IgD-negative memory B cell (primary cell): ENCODE data around the gene SALL2. TPM values are rescaled to one million over a fixed set of nuclear protein-coding genes. Genes with fewer than 3 reads are reported as not detected.

ENCODE experiments used
- H3K27ac Mint-ChIP-seq, 3 donors: one replicate each; pipeline ENCODE4 v1.8.0; 2020 to 2022; ENCODE audit warnings: mild to moderate bottlenecking in 3 of 3, mixed read lengths in 3 of 3, moderate library complexity in 1 of 3
- H3K27me3 Mint-ChIP-seq: one replicate; pipeline ENCODE4 v1.8.0; 2021; ENCODE audit warnings: mixed read lengths
- H3K36me3 Mint-ChIP-seq: one replicate; pipeline ENCODE4 v1.8.0; 2020; ENCODE audit warnings: mild to moderate bottlenecking, mixed read lengths
- H3K4me1 Mint-ChIP-seq, 3 donors: one replicate each; pipeline ENCODE4 v1.8.0; 2020 to 2022; ENCODE audit warnings: mixed read lengths in 3 of 3, mild to moderate bottlenecking in 1 of 3
- H3K4me3 Mint-ChIP-seq, 4 donors: one replicate each; pipeline ENCODE4 v1.8.0; 2020 to 2022; ENCODE audit warnings: mild to moderate bottlenecking in 4 of 4, mixed read lengths in 4 of 4, moderate library complexity in 3 of 4
- H3K9me3 Mint-ChIP-seq, 3 donors: one replicate each; pipeline ENCODE4 v1.8.0; 2020 to 2021; ENCODE audit warnings: mixed read lengths in 3 of 3, mild to moderate bottlenecking in 1 of 3
- polyA plus RNA-seq: library from polyadenylated mRNA; unstranded; fragments of 300-500 nt; fragmentation: Illumina TruSeq; gene quantifications from one replicate; pipeline ENCODE4 v1.2.3, GENCODE V29; 2021

Gene SALL2
- polyA plus RNA-seq, 1 donor from 2014 or later, result 0.34 TPM

- H3K4me1 Mint-ChIP-seq, result peaks cover 4 to 7% (median 6%) of the 10 kb centered on the region in 3 donors
- H3K9me3 Mint-ChIP-seq, result no peaks in the 10 kb centered on the region
- H3K27me3 Mint-ChIP-seq, result peaks cover 49% of the 10 kb centered on the region
- H3K4me3 Mint-ChIP-seq, result peak overlapping the region in 2 of 4 donors; percentile 48 to 83
- H3K36me3 Mint-ChIP-seq, result no peaks in the 10 kb centered on the region
- H3K27ac Mint-ChIP-seq, result peak overlapping the region in 1 of 3 donors; percentile 88
These were observed 10.4 kb upstream of the SALL2 start for GRCh38 chr14:21536418-21537089.

DNA sequence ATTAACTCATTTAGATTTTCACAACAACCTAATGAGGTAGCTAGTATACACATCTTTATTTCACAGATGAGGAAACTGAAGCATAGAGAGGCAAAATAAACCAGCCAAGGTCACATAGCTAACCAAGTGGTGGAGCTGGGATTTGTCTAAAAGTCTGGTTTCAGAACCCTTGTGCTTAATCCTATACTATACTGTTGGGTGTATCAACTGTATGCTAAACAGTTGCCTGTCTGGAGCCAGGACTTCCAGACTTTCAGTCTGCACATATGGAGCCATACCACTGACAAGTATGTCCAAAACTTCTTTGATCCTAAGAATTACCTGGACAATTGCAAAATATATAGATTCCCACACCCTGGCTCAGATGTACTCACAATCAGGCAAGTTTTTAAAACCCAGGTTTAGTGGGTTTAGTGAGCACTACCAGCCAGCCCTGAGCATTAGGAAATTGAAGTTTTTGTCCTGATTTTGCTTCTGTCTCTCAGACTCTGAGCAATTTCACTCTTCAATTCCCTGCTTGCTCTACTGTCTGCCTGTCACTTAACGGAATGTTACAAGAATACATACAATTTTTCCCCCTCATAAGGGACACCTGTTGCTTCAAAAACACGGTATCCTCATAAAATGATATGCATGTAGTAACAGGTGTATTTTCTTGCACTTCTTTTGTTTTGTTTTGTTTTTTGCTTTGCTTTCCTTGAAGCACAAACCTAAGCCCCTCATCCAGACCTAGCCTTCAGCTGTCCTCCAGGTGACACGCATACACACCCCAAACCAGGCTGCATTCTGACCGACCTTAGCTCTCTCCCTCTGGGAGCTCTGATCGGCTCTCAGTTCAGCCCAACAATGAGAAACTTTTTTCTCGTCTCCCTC is 9.6 kb upstream of the SALL2 start:
- H3K27me3 Mint-ChIP-seq, result peaks cover 49% of the 10 kb centered on the region
- H3K4me1 Mint-ChIP-seq, result peaks cover 4 to 7% (median 6%) of the 10 kb centered on the region in 3 donors
- no peaks in the 10 kb centered on the region for H3K9me3 Mint-ChIP-seq
- H3K4me3 Mint-ChIP-seq, result peak overlapping the region in 1 of 4 donors; percentile 83
- peak overlapping the region in 2 of 3 donors; percentile 53 to 88 for H3K27ac Mint-ChIP-seq
- H3K36me3 Mint-ChIP-seq, result no peaks in the 10 kb centered on the region

- H3K4me1 Mint-ChIP-seq, result peaks cover 4 to 7% (median 6%) of the 10 kb centered on the region in 3 donors
- no peaks in the 10 kb centered on the region for H3K9me3 Mint-ChIP-seq
- no peaks in the 10 kb centered on the region for H3K36me3 Mint-ChIP-seq
- H3K27me3 Mint-ChIP-seq, result peaks cover 47% of the 10 kb centered on the region
- H3K27ac Mint-ChIP-seq, result no peak overlapping the region
- H3K4me3 Mint-ChIP-seq, result no peak overlapping the region
These were observed 8.4 kb upstream of the SALL2 start for GRCh38 chr14:21534576-21534975.

DNA sequence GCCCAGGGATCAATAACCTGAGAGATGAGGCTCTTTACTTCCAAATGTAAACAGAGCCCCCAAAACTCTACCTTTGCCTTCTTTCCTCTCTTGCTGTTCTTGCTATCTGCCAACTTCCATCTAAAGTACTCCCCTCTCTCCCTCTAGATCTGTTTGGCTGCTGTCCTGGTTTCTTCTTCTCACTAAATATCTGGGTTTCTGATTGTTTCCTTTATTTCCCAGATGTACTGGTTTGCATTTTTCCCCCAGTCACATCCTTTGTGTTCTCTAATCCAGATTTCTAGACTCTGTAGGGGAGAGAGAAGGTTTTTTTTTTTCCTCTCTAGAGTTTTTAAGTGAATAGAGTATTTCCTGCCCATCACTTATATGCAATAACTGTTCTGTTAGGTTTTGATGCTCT is 7.1 kb upstream of the SALL2 start:
- H3K4me1 Mint-ChIP-seq, result peaks cover 4 to 7% (median 6%) of the 10 kb centered on the region in 3 donors
- H3K27ac Mint-ChIP-seq, result no peak overlapping the region
- no peaks in the 10 kb centered on the region for H3K9me3 Mint-ChIP-seq
- no peaks in the 10 kb centered on the region for H3K36me3 Mint-ChIP-seq
- H3K4me3 Mint-ChIP-seq, result no peak overlapping the region
- peaks cover 37% of the 10 kb centered on the region for H3K27me3 Mint-ChIP-seq

DNA sequence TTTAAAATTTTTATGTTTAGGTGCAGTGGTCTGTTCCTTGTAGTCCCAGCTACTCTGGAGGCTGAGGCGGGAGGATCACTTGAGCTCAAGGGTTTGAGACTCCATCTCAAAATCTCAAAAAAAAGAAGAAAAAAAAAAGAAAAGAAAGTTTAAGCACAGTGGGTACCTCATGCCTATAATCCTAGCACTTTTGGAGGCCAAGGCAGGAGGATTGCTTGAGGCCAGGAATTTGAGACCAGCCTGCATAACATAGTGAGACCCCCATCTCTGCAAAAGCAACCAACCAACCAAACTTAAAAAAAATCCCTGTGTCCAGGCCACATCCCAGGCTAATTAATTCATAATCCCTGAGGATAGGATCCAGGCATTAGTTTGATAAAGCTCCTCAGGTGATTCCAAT is 3.4 kb upstream of the SALL2 start:
- H3K4me1 Mint-ChIP-seq, result peaks cover 5 to 6% (median 5%) of the 10 kb centered on the region in 3 donors

DNA sequence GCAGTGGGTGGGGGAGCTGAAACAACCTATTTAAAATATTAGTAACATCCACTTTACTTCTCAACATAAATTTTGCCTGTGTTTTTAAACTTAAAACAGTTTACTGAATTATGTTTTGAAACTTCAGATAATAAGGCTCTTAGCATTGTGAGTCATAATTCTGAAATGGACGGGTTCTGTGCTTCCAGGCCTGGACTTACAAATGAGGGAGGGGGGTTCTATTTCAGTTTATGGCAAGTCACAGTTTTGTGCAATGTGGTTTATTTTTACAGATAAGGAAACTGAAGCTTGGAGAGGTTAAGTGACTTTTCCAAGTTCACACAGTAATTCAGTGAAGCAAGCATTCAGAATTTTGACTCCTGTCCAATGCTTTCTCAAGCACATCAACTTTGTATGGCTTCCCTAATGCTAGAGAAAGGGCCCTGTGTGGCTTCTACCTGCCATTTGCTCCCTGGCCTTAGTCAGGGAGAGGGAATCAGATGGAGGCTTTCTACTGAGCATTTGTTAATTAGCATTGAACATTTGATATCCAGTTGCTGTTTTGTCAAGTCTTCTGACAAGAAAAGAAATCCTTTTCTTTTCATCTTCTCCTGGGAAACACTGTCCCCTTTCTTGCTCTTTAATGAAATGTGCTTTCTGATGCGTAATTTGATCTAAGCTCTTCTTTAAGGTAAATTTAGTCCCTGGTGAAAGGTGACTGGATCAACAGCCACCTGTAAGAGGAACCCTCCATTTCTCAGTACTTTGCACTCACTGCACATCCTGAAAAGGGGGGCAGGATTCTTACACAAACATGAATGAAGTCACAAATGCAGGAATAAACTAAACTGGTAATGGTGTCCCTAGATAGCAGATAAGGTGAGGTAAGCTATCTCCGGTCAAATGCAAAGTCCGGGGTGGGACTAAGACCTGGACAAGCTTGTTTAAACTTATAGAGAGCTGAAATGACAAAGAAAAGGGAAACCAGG is 2.5 kb upstream of the SALL2 start:
- Mint-ChIP-seq H3K4me3 (peak overlapping the region in 1 of 4 donors; percentile 22), H3K27ac (no peak overlapping the region), H3K9me3 (no peaks in the 10 kb centered on the region), H3K27me3 (peaks cover 5% of the 10 kb centered on the region), H3K4me1 (peaks cover 5 to 6% (median 5%) of the 10 kb centered on the region in 3 donors), H3K36me3 (peaks cover 2% of the 10 kb centered on the region)

More for the DNA sequence above, 3.4 kb upstream of the SALL2 start:
- H3K9me3 Mint-ChIP-seq, result no peaks in the 10 kb centered on the region
- peaks cover 2% of the 10 kb centered on the region for H3K36me3 Mint-ChIP-seq
- peaks cover 10% of the 10 kb centered on the region for H3K27me3 Mint-ChIP-seq
- no peak overlapping the region for H3K4me3 Mint-ChIP-seq
- H3K27ac Mint-ChIP-seq, result no peak overlapping the region

- Mint-ChIP-seq H3K27ac (no peak overlapping the region), H3K36me3 (peaks cover 2% of the 10 kb centered on the region), H3K27me3 (peaks cover 3% of the 10 kb centered on the region), H3K9me3 (no peaks in the 10 kb centered on the region), H3K4me3 (peak overlapping the region in 3 of 4 donors; percentile 65 to 88 (median 74)), H3K4me1 (peaks cover 5 to 6% (median 5%) of the 10 kb centered on the region in 3 donors)
These were observed 1.2 kb upstream of the SALL2 start for GRCh38 chr14:21527318-21527679.

DNA sequence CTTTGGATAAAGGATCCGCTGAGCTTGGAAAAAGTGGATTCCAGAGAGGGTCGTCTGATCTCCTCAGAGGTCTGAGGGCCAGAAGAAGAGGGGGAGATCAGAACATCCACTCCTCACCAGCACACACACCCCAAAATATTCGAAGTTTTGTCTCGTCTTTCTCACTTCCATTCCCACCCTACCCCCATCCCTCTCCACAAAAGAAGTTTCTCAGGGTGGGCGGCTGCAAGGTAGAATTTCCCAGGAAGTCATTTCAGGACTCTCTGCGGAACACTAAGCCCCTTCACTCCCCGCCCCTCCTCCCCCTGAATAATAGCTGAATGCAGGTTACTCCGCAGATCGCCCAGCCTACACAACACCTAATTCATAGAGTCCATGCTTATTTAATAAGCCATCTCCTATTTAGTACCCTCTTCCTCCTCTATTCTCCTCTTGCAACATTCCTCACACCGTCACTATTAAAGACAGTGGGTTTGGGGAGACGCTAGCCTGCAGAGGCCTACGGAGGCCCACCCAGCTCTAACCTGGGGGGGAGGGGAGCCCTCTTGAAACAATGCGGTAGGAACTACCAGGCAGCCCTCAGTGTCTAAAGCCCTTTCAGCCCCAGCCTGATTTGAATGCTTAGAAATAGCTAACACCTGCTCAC is 649 bp upstream of the SALL2 start:
- peaks cover 3% of the 10 kb centered on the region for H3K27me3 Mint-ChIP-seq
- H3K9me3 Mint-ChIP-seq, result no peaks in the 10 kb centered on the region
- H3K27ac Mint-ChIP-seq, result peak overlapping the region in 1 of 3 donors; percentile 66
- H3K36me3 Mint-ChIP-seq, result peaks cover 2% of the 10 kb centered on the region
- H3K4me3 Mint-ChIP-seq, result peak overlapping the region; percentile 74 to 89 (median 87)
- peaks cover 5 to 6% (median 5%) of the 10 kb centered on the region in 3 donors for H3K4me1 Mint-ChIP-seq

DNA sequence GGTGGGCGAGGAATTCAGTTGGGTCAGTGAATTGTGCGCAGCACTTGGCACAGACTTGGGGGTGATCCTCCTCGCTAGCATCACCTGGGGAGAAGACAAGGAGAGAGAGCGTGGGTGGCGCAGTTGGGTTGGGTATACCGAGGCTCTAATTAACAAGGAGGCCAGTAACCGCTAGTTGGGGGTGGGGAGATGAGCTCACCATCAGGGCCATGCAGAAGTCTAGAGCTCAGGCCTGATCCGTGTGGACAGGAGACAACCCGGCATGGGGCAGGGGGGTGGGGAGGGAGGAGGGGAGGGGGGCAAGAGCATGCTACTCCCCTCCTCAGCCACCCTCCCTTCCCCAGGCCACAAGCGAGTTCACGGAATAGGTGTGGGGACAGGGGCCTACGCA is 580 bp downstream of the SALL2 start:
- peaks cover 2% of the 10 kb centered on the region for H3K36me3 Mint-ChIP-seq
- peaks cover 3% of the 10 kb centered on the region for H3K27me3 Mint-ChIP-seq
- no peaks in the 10 kb centered on the region for H3K9me3 Mint-ChIP-seq
- peak overlapping the region in 1 of 3 donors; percentile 96 for H3K27ac Mint-ChIP-seq
- peak overlapping the region; percentile 62 to 89 (median 81) for H3K4me3 Mint-ChIP-seq
- peaks cover 5 to 6% (median 5%) of the 10 kb centered on the region in 3 donors for H3K4me1 Mint-ChIP-seq

DNA sequence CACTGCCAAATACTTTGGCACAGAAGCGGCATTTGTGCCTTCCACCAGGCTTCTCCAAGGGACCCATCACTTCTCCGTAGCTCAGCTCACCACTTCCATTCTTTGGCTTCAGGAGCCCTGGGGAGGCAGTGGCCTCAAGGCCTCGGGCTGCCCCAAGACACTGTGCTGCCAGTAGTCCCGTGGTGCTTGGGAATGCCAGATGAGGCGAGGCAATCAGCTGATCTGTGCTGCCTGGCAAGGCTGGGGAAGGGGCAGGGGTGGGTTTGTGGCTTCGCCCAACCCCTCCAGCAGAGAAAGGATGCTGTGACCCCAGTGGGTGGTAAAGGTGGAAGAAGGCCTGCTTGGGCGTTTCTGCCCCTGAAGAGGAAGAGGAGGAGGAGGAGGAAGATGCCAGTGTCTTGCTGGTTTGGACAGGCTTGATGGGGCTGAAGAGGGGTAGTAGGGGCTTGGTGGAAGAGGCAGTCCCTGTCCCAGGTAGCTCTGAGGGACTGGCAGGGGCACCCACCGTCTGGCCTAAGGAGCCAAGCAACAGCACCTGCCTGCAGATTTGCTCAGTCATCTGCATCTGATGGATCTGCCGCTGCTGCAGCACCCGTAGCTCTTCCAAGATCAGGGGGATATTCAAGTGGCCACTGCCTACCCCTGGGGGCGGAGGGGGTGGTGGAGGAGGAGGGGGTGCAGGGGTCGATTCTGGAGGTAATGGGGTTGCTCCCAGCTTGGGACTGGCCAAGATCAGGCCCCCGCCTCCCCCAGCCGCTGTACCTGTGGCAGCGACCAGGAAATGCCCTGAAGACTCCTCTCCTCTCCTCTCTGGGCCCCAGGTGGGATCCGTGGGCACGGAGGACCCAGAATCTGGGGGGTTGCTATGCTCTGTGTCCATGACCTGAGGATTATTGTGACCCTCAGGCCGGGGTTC is 1.3 kb downstream of the SALL2 start:
- peaks cover 5 to 6% (median 5%) of the 10 kb centered on the region in 3 donors for H3K4me1 Mint-ChIP-seq
- no peaks in the 10 kb centered on the region for H3K9me3 Mint-ChIP-seq
- peak overlapping the region in 1 of 3 donors; percentile 96 for H3K27ac Mint-ChIP-seq
- H3K4me3 Mint-ChIP-seq, result peak overlapping the region; percentile 73 to 89 (median 81)
- peaks cover 6% of the 10 kb centered on the region for H3K27me3 Mint-ChIP-seq
- peaks cover 2% of the 10 kb centered on the region for H3K36me3 Mint-ChIP-seq

DNA sequence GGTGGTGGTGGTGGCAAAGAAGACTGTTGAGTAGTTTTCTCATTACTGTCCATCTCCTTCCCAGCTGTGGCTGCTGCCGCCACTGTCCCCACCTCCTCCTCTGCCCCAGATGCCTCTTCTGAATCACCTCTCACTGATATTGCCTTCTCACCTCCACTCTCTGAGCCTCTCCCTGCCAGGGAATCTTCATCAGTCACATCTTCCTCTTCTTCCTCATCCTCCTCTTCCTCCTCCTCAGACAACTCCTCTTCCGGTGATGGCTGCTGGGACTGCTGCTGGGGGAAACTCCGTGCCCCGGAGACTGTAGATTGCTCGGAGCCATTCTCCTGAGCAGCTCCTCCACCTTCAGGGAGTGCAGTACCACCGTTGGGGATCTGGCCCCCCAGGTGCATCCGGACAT is 2.9 kb downstream of the SALL2 start:
- H3K27ac Mint-ChIP-seq, result no peak overlapping the region
- H3K4me1 Mint-ChIP-seq, result peaks cover 5 to 6% (median 5%) of the 10 kb centered on the region in 3 donors
- H3K4me3 Mint-ChIP-seq, result peak overlapping the region in 1 of 4 donors; percentile 13
- no peaks in the 10 kb centered on the region for H3K9me3 Mint-ChIP-seq
- peaks cover 11% of the 10 kb centered on the region for H3K27me3 Mint-ChIP-seq
- H3K36me3 Mint-ChIP-seq, result peaks cover 2% of the 10 kb centered on the region

DNA sequence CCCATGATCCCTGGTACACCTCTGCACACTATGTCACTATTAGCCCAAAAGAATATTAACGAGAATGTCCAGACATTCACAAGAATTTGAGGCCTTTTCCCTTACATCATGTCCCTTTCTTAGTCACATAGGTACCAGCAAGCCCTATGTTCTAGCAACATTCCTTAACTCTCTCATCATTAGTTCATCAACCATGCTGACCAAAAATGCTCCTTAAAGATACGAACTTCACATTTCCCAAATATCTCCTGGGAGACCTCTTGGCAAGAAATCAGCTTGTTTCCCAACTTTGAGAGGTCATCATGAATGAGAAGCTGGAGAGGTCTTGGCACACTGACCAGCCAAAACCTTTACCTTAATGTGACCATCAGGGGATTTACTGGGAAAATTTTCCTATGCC is 4.6 kb downstream of the SALL2 start:
- H3K27ac Mint-ChIP-seq, result no peak overlapping the region
- H3K36me3 Mint-ChIP-seq, result peaks cover 2% of the 10 kb centered on the region
- no peaks in the 10 kb centered on the region for H3K9me3 Mint-ChIP-seq
- peaks cover 0 to 5% (median 2%) of the 10 kb centered on the region in 3 donors for H3K4me1 Mint-ChIP-seq
- no peak overlapping the region for H3K4me3 Mint-ChIP-seq
- peaks cover 11% of the 10 kb centered on the region for H3K27me3 Mint-ChIP-seq

DNA sequence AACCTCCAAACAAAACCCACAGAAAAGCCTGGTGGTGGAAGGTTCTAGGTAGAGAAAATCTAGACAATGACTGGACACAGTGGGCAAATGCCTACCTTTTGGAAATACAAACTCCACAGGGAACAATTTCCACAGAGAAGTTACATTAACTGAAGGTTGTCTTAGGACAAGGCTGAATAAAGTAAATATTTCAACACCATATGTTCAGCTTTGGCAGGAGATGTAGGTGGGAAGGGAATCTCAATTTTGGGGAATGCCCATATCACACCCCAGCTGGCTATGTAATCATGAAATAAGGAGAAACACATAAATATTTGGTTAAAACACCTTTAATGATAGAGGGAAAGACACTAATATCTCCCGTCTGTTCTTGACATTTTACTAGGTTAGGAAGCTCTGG is 5.4 kb downstream of the SALL2 start:
- Mint-ChIP-seq H3K4me3 (peak overlapping the region in 1 of 4 donors; percentile 36), H3K4me1 (peaks cover 0 to 5% (median 2%) of the 10 kb centered on the region in 3 donors), H3K27me3 (peaks cover 14% of the 10 kb centered on the region), H3K27ac (no peak overlapping the region), H3K9me3 (no peaks in the 10 kb centered on the region), H3K36me3 (peaks cover 2% of the 10 kb centered on the region)
